GM21619 (cell line): ENCODE results near the gene TIMM17B.

Experiments
- ATAC-seq: cut with Tn5 transposase; IDR thresholded peaks from one replicate; pipeline ENCODE4 v1.9.1; 2021; ENCODE audit not compliant: unreplicated experiment

TIMM17B gene

GRCh38 chrX:48919360-48919841, 21.8 kb upstream of the TIMM17B start:
- ATAC-seq: no peak

GRCh38 chrX:48918643-48919340, 21.2 kb upstream of the TIMM17B start, which contains the start of gene PIM2:
PIM2 (minus strand) TSS chrX:48919024; CDS start chrX:48918834, 190 bp downstream.
- peak; percentile 65 for ATAC-seq

- no peak for ATAC-seq
Observed at GRCh38 chrX:48918301-48918642, 20.7 kb upstream of the TIMM17B start.

GRCh38 chrX:48917139-48918001, 19.8 kb upstream of the TIMM17B start:
- peak; percentile 30 for ATAC-seq

GRCh38 chrX:48914593-48915493, 17.3 kb upstream of the TIMM17B start:
- no peak for ATAC-seq

GRCh38 chrX:48913605-48914366, 16.2 kb upstream of the TIMM17B start:
- ATAC-seq: no peak

- ATAC-seq: peak; percentile 59
Observed at GRCh38 chrX:48911412-48912182, 14.0 kb upstream of the TIMM17B start, which contains the start of gene SLC35A2. SLC35A2 (minus strand) TSS chrX:48911646; CDS start chrX:48911636, 10 bp downstream.

GRCh38 chrX:48910926-48911411, 13.4 kb upstream of the TIMM17B start:
- no peak for ATAC-seq

GRCh38 chrX:48909703-48910294, 12.2 kb upstream of the TIMM17B start:
- ATAC-seq: no peak

GRCh38 chrX:48908600-48908999, 11.0 kb upstream of the TIMM17B start:
- ATAC-seq: no peak

- no peak for ATAC-seq
Observed at GRCh38 chrX:48905090-48905790, 7.7 kb upstream of the TIMM17B start.

- no peak for ATAC-seq
Observed at GRCh38 chrX:48904626-48905025, 7.1 kb upstream of the TIMM17B start.

- no peak for ATAC-seq
Observed at GRCh38 chrX:48904180-48904579, 6.6 kb upstream of the TIMM17B start.

- ATAC-seq: no peak
Observed at GRCh38 chrX:48903290-48903689, 5.7 kb upstream of the TIMM17B start.

- no peak for ATAC-seq
Observed at GRCh38 chrX:48902776-48903175, 5.2 kb upstream of the TIMM17B start.

GRCh38 chrX:48902135-48902534, 4.6 kb upstream of the TIMM17B start:
- ATAC-seq: no peak

- ATAC-seq: no peak
Observed at GRCh38 chrX:48901069-48901468, 3.5 kb upstream of the TIMM17B start.

- ATAC-seq: no peak
Observed at GRCh38 chrX:48899078-48899410, 1.5 kb upstream of the TIMM17B start.
